HG03139 (cell line): ENCODE measurements around the gene MICB.
"Not testable (repeated sequence)": the region's sequence is repeated elsewhere in the genome, so short reads cannot be mapped to it uniquely, and the experiment has no call there.

Source experiments
- ATAC-seq: cut with Tn5 transposase; IDR thresholded peaks from one replicate; pipeline ENCODE4 v1.9.1; 2021; ENCODE audit not compliant: unreplicated experiment

The MICB gene

DNA sequence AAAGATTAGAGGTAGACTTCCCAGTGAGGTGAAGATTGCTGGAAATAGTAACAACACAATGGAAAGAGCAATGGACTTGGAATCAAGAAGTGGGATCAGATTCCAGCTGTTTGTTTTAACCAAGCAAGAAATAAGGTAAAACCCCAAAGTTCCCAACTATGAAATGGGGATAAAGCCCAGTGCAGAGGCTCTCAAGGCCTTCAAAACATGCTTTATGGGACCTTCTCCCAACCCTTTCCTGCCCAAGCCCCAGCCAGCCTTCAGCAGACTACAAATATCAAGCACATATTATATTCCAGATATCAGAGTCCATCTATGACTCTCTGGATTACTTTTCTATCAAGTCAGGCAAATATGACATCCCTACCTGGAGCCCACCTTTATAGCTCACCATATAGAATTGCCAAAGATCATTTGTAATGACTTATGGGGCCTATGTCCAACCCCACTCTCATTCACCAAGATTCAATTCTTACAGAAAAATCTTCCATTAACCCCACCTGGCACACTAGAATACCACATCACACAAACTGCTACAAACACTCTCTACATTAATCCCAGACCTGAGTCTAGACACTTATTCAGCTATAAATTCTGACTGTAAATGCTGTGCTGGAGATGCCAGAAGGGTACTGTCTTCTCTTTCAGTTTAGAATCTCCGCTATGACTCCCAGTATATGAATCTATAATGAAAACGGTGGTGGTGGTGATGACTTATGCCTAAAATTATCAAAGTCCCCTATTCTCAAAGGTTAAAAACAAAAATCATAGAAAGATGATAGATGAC, 37.8 kb downstream of the MICB start:
- no peak for ATAC-seq

DNA sequence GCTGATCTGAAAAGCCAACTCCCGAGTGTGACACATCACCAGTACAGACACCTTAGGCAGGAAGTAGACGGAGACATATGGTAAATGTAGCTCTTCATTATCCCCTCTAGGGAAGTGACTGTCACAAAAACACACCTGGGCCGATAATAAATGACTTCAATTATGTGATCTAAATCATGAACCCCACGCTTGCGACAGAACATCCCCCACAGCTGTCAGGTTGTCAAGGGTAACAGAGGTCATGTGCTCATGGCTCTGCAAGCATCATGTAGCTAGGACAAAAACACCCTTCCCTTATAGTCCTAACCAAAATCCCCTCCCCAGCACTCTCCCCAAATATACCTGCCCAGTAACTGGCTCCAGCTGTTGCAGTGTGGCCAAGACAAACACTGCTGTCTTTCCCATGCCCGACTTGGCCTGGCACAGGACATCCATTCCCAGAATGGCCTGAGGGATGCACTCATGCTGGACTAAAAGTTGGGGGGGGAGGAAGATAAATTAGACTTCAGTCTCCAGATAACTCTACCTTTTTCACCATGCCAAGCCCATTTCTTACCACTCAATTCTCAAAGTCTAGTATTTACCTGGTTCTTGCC, 41.0 kb downstream of the MICB start:
- no peak for ATAC-seq

DNA sequence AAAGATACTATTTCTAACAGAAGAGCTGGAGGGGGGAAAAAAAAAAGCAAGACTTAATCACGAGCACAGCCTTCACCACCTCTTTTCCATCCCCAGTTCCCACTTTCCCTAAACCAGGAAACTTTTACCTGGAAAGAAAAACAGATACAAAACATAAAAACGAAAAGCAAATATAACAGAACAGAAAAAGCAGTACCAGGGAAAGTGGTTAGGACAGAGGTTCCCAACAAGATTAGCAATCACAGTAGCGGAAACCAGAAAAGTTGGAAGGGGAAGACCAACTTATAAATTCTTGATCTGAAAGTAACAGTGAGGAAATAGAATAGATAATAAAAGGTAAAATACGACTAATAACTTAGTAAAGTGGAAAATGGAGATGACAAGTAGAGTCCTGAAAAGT, 42.7 kb downstream of the MICB start:
- no peak for ATAC-seq

DNA sequence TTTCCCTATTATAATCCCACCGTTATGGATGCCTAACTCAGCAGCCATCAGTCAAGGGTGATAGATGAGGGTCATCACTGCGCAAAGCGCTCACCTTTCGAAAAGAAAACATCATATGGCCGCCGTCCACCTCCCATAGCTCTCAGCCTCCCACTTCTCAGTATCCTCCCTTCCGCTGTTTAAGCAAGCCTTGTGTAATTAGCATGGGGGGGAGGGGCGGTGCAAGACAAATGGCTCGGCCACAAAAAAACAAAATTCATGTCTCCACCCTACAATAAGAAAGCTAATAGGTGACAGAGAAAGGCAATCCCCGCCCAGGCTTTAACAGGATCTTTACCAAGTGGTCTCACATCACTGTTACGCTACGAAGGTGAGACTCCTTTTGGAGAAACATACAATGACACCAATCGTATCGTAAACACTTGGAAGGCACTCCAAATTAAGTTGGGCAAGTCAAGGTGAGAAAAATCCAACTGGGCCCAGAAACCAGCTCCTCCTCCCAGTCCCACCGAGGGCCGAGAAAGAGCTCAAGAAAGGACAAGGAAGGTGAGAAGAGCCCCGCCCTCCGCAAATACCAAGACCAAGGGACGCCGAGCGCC, 43.2 kb downstream of the MICB start:
- peak; percentile 6 for ATAC-seq

DNA sequence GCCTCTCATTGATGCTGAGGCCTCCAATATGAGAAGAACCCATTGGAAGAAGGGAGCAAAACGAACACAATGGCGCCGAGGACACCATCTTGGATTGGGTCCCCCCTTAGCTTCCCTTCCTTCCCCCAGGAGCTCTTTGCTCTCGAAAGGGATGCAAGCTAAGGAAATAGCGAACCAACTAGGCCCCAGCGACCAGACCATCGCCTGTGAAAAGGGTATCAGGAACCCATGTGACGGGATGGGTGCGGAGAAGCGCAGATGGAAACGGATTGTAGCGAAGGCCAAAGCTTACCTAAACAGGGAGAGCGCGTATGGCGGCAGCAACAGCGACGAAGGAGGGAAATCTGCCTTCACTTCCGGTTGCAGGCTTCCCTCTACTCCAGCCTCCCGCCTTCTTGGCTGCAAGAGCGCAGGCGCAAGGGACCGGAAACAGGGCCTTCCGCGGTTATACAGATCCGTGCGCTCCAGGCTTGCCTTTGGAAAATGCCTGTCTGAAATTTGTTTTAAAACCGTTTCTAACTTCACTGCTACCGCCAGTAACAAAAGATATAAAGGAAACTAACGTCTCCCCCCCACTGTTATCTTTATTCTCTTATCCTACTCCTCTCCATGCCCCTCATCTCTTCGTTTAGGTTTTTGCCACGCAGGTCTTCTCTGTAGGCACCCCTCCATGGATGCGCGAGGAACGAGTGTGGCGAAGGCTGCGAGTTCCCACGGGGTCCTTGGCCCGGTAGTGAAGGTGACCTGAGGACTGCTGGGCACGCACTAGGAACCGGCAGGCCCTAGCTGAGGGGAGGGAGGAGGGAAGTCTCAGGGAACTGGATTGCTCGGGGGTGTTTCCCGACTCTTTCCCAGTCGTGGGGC, 43.9 kb downstream of the MICB start, which contains the start of gene DDX39B:
TSS of gene DDX39B (minus strand) at position 346 of the 864 bp plus-strand sequence. CDS start 1,471 bp downstream, outside the sequence.
- peak; percentile 42 for ATAC-seq

DNA sequence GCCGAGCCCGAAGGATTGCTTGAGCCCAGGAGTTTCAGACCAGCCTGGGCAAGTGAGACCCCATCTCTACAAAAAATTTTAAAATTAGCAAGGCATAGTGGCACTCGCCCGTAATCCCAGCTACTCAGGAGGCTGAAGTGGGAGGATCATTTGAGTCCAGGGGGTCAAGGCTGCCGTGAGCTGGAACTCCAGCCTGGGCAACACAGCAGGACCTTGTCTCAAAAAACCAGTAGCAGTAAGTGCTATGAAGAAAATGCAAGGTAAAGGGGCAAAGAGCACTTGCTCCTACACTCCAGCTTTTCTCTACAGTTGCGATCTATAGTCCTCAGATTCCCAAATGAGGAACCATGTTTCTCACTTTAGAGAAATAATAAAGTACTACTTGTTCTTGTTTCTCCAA, 45.7 kb downstream of the MICB start:
- no peak for ATAC-seq

DNA sequence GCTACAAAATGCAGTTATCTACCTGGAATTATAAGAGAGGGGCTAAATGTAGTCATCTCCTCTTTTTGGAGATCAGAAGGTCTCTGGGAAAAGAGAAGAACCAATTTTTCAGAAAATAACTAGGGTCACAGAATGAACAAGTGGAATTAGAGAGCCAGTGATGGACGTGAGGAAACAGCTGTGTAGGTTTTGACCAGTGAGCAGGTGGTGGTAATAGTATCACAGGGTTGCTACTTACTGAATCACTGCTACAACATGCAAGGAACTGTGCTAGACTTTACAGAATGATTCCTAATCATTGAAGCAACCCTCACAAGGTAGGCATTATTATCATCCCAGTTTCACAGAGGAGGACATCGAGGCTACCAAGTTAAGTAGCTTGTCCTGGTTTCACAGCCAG, 46.7 kb downstream of the MICB start:
- no peak for ATAC-seq

DNA sequence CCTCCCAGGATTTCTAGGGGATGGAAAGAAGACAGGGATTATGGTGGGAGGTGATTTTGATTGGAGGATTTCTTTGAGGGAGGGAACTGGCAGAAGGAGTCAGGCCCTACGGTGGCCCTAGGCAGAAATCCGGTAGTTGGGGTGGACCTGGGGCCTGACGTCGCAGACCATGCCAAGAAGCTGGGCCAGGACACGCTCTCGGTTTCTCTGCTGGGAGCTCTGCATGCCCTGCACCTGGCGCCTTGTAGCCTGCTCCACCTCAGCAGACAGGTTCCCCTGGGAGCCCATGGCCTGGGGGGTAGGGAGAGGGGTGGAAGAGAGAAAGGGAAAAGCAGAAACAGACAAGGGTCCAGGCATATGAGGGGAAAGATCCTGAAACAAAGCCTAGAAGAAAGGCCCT, 47.3 kb downstream of the MICB start:
- ATAC-seq = no peak

DNA sequence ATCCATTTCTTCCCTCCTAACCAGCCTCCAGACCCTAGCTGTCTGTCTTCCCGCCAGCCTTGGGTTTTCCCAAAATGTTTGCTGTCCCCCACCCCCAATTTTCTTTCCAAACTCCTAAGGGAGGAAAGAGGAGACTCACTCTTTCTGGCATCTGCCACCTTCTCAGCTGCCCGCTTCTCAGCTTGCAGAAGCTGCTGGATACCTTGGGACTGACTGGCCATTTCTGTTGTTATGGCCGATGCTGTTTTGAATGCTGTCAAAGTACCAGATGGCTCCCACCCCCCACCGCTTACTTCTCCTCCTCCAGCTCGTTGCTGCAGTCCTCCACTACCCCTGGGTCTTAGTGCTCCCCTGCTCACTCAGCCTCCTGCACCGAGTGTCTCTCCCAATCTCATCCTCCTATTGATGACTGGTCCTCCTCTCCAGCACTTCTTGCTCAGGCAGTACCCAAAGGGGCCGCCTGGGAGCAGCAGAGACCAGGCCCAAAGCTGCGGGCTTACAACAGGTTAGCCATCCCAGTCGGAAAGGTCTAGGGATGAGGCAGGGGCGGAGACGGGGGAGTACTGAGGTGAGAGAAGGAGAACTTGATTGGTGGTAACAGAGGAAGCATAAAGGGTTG, 48.5 kb downstream of the MICB start, which contains the start of gene ATP6V1G2:
TSS of gene ATP6V1G2 (minus strand) at position 270 of the 619 bp plus-strand sequence. CDS start at position 221, 49 bp downstream.
- ATAC-seq = peak; percentile 37

DNA sequence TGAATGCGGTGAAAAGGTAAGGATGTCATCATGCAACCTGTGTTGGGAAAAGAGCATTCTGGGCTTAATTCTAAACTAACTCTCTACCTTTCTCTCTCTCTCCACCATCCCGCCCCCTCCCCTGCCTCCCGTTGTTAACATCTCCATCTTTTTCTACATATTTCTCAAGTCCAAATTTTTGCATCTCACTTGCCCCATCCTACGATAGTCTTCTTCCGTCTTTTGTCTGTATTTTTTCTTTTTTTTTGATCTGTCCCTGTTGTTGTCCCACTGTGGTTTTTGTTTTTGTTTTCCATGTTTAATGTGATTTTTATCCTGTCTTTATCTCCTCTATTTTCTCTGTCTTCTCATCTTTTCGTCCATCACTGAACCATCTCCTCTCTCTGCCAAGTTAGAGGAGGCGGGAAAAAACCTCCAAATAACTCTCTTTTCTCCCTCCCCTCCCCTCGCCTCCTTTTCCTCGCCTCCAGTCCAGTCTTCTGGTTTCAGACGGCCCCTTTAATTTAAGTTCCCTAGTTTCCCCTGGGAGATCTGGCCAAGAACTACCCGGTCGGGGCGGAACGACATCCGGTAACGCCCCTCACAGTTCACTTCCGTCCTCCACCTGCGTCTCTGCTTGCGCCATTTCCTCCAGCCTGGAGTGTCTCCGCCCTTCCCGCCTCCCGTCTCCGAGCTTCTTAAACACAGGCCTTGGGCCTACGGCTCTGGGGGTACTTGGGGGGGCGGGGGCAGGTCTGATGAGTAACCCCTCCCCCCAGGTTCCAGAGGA, 49.2 kb downstream of the MICB start, which contains the start of gene NFKBIL1:
TSS of gene NFKBIL1 (plus strand) at position 651 of the 769 bp plus-strand sequence. CDS start at position 738, 87 bp downstream.
- ATAC-seq = peak; percentile 45

DNA sequence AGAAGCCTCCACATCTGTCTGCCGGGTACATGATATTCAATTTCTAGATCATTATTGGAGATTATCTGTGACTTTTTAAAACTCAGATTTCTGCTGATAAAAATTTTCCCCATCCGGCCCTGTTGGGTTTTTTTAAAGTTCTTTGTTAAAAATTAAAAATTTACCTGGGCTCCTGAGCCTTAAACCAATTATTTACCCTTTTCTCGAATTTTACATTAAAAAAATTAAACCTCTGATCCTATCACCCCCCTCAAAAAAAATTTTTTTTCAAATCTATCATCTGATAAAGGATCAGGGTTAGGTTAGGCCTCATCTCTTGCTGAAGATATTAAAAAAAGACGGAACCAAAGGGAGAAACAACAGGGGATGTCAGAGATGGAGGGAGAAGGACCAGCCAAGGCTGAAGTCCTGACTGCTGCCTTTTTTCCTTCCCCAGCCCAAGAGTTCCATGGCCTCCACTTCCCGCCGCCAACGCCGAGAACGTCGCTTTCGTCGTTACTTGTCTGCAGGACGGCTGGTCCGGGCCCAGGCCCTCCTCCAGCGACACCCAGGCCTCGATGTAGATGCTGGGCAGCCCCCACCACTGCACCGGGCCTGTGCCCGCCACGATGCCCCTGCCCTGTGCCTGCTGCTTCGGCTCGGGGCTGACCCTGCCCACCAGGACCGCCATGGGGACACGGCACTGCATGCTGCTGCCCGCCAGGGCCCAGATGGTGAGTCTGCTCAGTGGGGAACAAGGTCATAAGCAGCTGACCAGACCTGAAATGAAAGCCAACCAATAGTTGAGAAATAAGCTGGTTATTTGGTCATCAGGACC, 50.0 kb downstream of the MICB start:
- ATAC-seq = no peak

DNA sequence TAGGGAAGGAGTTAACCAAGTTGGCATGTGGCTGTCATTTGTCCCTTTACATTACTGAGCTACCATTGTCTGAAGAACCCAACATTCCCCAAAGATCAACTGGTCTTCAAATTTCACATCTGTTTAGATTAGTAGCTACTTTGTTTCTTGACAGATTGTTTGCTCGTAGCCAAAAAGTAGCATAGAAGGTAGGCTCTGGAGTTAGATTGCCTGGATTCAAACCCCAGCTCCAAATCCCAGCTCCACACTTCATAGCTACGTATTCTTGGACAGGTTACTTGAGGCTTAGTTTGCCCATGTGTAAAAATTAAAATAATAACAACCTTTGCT, 50.6 kb downstream of the MICB start:
- no peak for ATAC-seq

DNA sequence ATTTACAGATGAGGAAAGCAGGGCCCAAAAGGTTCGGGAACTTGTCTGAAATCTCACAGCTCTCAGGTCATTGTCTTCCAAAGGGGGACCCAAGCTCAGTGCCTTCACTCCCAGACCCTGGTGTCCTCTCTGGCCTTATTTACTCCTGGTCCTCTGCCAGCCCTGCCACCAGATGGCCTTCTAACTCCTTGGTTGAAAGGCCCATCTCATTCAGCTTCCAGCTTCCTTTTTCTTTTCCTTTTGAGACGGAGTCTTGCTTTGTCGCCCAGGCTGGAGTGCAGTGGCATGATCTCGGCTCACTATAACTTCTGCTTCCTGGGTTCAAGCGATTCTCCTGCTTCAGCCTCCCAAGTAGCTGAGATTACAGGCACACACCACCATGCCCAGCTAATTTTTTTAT, 53.4 kb downstream of the MICB start:
- not testable (repeated sequence) for ATAC-seq

DNA sequence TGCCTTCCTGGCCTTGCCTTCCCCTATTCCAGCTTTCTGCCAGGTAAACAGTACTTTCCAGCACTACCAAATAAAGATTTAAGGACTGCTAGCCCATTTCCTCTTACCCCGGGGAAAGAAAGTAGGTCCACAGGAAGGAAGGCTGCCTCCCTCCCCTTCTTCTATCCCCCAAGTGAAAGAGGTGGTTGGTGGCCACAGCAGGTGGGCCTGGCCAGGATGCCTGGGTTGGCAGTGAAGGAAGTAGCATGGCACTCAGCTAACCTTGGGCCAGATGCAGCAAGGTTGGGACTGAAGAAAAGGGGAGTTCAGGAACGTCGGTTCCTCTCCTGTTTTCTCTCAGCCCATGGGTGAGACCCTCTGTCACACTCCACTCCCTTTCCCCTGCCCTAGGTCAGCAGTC, 58.4 kb downstream of the MICB start:
- ATAC-seq = no peak

DNA sequence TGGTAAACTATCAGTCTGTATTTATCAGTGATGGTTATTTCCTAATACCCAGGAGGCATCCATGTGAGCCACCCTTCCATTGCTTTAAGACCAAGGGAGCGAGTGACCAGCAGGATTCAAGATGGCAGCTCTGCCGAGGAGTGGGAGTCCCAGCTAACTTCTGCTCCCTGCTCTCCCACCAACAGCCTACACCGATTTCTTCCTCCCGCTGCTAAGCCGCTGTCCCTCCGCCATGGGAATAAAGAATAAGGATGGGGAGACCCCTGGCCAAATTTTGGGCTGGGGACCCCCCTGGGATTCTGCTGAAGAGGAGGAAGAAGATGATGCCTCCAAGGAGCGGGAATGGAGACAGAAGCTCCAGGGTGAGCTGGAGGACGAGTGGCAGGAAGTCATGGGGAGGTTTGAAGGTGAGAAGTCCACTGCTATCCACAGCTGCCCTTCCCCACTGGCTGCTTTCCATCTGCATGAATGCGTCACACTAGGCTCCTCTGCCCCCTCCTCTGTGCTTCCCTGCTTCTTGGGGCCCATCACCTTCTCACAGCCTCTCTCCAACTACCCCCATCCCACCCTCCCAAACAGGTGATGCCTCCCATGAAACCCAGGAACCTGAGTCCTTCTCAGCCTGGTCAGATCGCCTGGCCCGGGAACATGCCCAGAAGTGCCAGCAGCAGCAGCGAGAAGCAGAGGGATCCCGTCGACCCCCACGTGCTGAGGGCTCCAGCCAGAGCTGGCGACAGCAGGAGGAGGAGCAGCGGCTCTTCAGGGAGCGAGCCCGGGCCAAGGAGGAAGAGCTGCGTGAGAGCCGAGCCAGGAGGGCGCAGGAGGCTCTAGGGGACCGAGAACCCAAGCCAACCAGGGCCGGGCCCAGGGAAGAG, 59.7 kb downstream of the MICB start:
- no peak for ATAC-seq

DNA sequence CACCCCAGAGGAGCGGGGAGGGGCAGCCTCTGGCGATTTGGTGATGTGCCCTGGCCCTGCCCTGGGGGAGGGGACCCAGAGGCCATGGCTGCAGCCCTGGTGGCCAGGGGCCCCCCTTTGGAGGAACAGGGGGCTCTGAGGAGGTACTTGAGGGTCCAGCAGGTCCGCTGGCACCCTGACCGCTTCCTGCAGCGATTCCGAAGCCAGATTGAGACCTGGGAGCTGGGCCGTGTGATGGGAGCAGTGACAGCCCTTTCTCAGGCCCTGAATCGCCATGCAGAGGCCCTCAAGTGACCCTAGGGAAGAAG, 60.3 kb downstream of the MICB start:
- no peak for ATAC-seq

DNA sequence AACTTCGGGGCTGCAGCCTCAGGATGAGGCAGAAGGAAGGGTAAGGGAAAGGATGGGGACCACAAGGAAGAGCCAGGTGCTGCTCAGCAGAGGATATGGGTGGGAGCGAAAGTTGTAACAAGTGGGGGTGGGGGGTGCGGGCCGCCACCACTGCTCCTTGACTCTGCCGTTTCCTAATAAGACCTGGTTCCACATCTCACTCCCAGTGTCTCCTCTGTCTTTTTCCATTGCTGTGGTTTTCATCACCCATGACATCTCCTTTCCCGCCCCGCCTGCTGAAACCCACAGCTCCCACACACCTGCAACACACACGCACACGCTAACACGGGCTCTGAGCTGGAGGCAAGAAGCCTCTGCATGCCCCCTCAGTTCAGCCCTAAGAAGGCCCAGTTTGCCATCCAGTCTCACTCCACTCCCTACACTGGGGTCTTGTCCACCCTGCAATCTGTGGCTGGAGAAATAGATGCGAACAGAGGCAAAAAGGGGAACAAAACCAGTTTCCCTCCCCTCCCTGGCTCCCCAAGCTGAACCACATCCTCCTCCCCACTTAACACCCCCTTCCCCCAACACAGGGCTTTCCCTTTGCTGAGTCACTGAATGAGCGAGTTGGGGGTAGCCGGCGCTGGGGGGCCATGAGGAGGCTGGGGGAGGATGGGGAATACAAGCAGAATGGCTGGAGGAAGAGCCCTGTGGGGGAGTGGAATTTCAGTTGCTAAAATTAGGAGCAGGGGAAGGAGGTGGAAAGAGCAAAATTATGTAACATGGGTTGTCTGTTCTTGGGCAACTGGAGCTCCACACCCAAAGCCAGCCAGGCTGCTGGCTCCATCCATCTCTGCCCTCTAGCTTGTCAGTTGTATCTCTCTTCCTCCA, 60.9 kb downstream of the MICB start:
- ATAC-seq = no peak
